Measurements from ENCODE around the gene KLLN.
A peak's percentile ranks its signal among the peaks of the same experiment; 100 is the strongest.
"Not testable (repeated sequence)": the region's sequence is repeated elsewhere in the genome, so short reads cannot be mapped to it uniquely, and the experiment has no call there.

KLLN gene

GRCh38 chr10:87863053-87863943 is at the start of gene KLLN, which contains the start of gene PTEN:
Gene KLLN (minus strand): TSS chr10:87863533. CDS start chr10:87862487, 1,046 bp downstream.
Gene PTEN (plus strand): TSS chr10:87863625. CDS start chr10:87864470, 845 bp downstream.
- peak; percentile 97 for DNase-seq (ENCODE audit: low read depth)

- not testable (repeated sequence) for DNase-seq (ENCODE audit: low read depth)
Observed at GRCh38 chr10:87903396-87903795, 40.1 kb upstream of the KLLN start.

- DNase-seq (ENCODE audit: low read depth): not testable (repeated sequence)
Observed at GRCh38 chr10:87897957-87898356, 34.6 kb upstream of the KLLN start.

- DNase-seq (ENCODE audit: low read depth): no peak
Observed at GRCh38 chr10:87896216-87896615, 32.9 kb upstream of the KLLN start.

GRCh38 chr10:87895430-87895829 is 32.1 kb upstream of the KLLN start:
- DNase-seq (ENCODE audit: low read depth): no peak

GRCh38 chr10:87887548-87888289 is 24.4 kb upstream of the KLLN start:
- DNase-seq (ENCODE audit: low read depth): no peak

- DNase-seq (ENCODE audit: low read depth): no peak
Observed at GRCh38 chr10:87887146-87887545, 23.8 kb upstream of the KLLN start.

GRCh38 chr10:87886635-87887034 is 23.3 kb upstream of the KLLN start:
- DNase-seq (ENCODE audit: low read depth): no peak

- no peak for DNase-seq (ENCODE audit: low read depth)
Observed at GRCh38 chr10:87882555-87883294, 19.4 kb upstream of the KLLN start.

- DNase-seq (ENCODE audit: low read depth): not testable (repeated sequence)
Observed at GRCh38 chr10:87881373-87882059, 18.2 kb upstream of the KLLN start.

GRCh38 chr10:87880336-87880735 is 17.0 kb upstream of the KLLN start:
- no peak for DNase-seq (ENCODE audit: low read depth)

- DNase-seq (ENCODE audit: low read depth): no peak
Observed at GRCh38 chr10:87878664-87879459, 15.5 kb upstream of the KLLN start.

GRCh38 chr10:87875929-87876571 is 12.7 kb upstream of the KLLN start:
- no peak for DNase-seq (ENCODE audit: low read depth)

- no peak for DNase-seq (ENCODE audit: low read depth)
Observed at GRCh38 chr10:87873656-87874055, 10.3 kb upstream of the KLLN start.

GRCh38 chr10:87872828-87873227 is 9.5 kb upstream of the KLLN start:
- DNase-seq (ENCODE audit: low read depth): no peak

- no peak for DNase-seq (ENCODE audit: low read depth)
Observed at GRCh38 chr10:87869773-87870551, 6.6 kb upstream of the KLLN start.

GRCh38 chr10:87869139-87869538 is 5.8 kb upstream of the KLLN start:
- DNase-seq (ENCODE audit: low read depth): not testable (repeated sequence)

- DNase-seq (ENCODE audit: low read depth): no peak
Observed at GRCh38 chr10:87868277-87868676, 4.9 kb upstream of the KLLN start.

GRCh38 chr10:87867453-87867852 is 4.1 kb upstream of the KLLN start:
- no peak for DNase-seq (ENCODE audit: low read depth)
